Measurements from ENCODE around the gene AKT1.

AKT1 gene

GRCh38 chr14:104734991-104735779, 60.4 kb downstream of the AKT1 start:
- no peaks in the 10 kb centered on the region for H3K9me2 ChIP-seq (replicated peaks; ENCODE audit: control insufficient read depth, low read length)
- no peaks in the 10 kb centered on the region for H3K9me3 ChIP-seq (ENCODE audit: control insufficient read depth, insufficient read depth, low read length)
- no peak overlapping the region for H3K4me3 ChIP-seq (ENCODE audit: low read length)
- no peak overlapping the region for H3K27ac ChIP-seq (ENCODE audit: low read depth, low read length)
- no peaks in the 10 kb centered on the region for H3K79me2 ChIP-seq (ENCODE audit: control insufficient read depth, low read length)
- no peaks in the 10 kb centered on the region for H3K4me1 ChIP-seq (ENCODE audit: control insufficient read depth, low read length)
- no peaks in the 10 kb centered on the region for H3F3A ChIP-seq (ENCODE audit: control insufficient read depth, insufficient read depth)
- no peak overlapping the region for H3K4me2 ChIP-seq (ENCODE audit: low read length)
- H4K20me1 ChIP-seq (ENCODE audit: control insufficient read depth, insufficient read depth, low read depth, low read length): no peaks in the 10 kb centered on the region
- H3K36me3 ChIP-seq (ENCODE audit: control insufficient read depth, low read length): no peaks in the 10 kb centered on the region
- no peaks in the 10 kb centered on the region for H3K27me3 ChIP-seq (ENCODE audit: control insufficient read depth, low read length)
- TF ChIP-seq EZH2phosphoT487 (IDR thresholded peaks at IDR 0.05; ENCODE audit: borderline replicate concordance, low read length) (no peak), CTCF (IDR thresholded peaks at IDR 0.05; ENCODE audit: low read depth, low read length, poor library complexity, severe bottlenecking) (no peak)

- Histone ChIP-seq H3K9me3 (ENCODE audit: control insufficient read depth, insufficient read depth, low read length) (no peaks in the 10 kb centered on the region), H3F3A (ENCODE audit: control insufficient read depth, insufficient read depth) (no peaks in the 10 kb centered on the region), H3K79me2 (ENCODE audit: control insufficient read depth, low read length) (no peaks in the 10 kb centered on the region), H4K20me1 (ENCODE audit: control insufficient read depth, insufficient read depth, low read depth, low read length) (no peaks in the 10 kb centered on the region), H3K27ac (ENCODE audit: low read depth, low read length) (no peak overlapping the region), H3K4me2 (ENCODE audit: low read length) (no peak overlapping the region), H3K36me3 (ENCODE audit: control insufficient read depth, low read length) (no peaks in the 10 kb centered on the region), H3K9me2 (replicated peaks; ENCODE audit: control insufficient read depth, low read length) (no peaks in the 10 kb centered on the region), H3K4me1 (ENCODE audit: control insufficient read depth, low read length) (no peaks in the 10 kb centered on the region), H3K4me3 (ENCODE audit: low read length) (no peak overlapping the region), H3K27me3 (ENCODE audit: control insufficient read depth, low read length) (no peaks in the 10 kb centered on the region)
- no peak for TF ChIP-seq EZH2phosphoT487 (IDR thresholded peaks at IDR 0.05; ENCODE audit: borderline replicate concordance, low read length)
Measured at GRCh38 chr14:104734601-104734990, 61.0 kb downstream of the AKT1 start.

GRCh38 chr14:104734051-104734587, 61.4 kb downstream of the AKT1 start:
- H4K20me1 ChIP-seq (ENCODE audit: control insufficient read depth, insufficient read depth, low read depth, low read length): no peaks in the 10 kb centered on the region
- H3K9me3 ChIP-seq (ENCODE audit: control insufficient read depth, insufficient read depth, low read length): no peaks in the 10 kb centered on the region
- no peak overlapping the region for H3K4me2 ChIP-seq (ENCODE audit: low read length)
- no peaks in the 10 kb centered on the region for H3K79me2 ChIP-seq (ENCODE audit: control insufficient read depth, low read length)
- no peaks in the 10 kb centered on the region for H3K4me1 ChIP-seq (ENCODE audit: control insufficient read depth, low read length)
- no peak overlapping the region for H3K4me3 ChIP-seq (ENCODE audit: low read length)
- no peaks in the 10 kb centered on the region for H3K9me2 ChIP-seq (replicated peaks; ENCODE audit: control insufficient read depth, low read length)
- no peak overlapping the region for H3K27ac ChIP-seq (ENCODE audit: low read depth, low read length)
- TF ChIP-seq EZH2phosphoT487 (IDR thresholded peaks at IDR 0.05; ENCODE audit: borderline replicate concordance, low read length) (no peak), CTCF (IDR thresholded peaks at IDR 0.05; ENCODE audit: low read depth, low read length, poor library complexity, severe bottlenecking) (no peak)
- no peaks in the 10 kb centered on the region for H3K36me3 ChIP-seq (ENCODE audit: control insufficient read depth, low read length)
- H3F3A ChIP-seq (ENCODE audit: control insufficient read depth, insufficient read depth): no peaks in the 10 kb centered on the region
- no peaks in the 10 kb centered on the region for H3K27me3 ChIP-seq (ENCODE audit: control insufficient read depth, low read length)

All from DOHH2 (cell line).